Measurements from ENCODE around the gene SAMD3.

- TF ChIP-seq CTCF (conservative IDR thresholded peaks at IDR 0.05; ENCODE audit: low read depth in 2 of 2) (no peak), CREB1 (CRISPR knock-in tag; IDR thresholded peaks at IDR 0.05; ENCODE audit: low read depth) (no peak), JUNB (IDR thresholded peaks at IDR 0.05; ENCODE audit: unreplicated experiment) (no peak), ETS1 (IDR thresholded peaks at IDR 0.05) (no peak), POLR2AphosphoS5 (IDR thresholded peaks at IDR 0.05; ENCODE audit: low read depth) (no peak), REST (IDR thresholded peaks at IDR 0.05; ENCODE audit: unreplicated experiment) (no peak), EZH2phosphoT487 (IDR thresholded peaks at IDR 0.05; ENCODE audit: unreplicated experiment) (no peak), EZH2 (IDR thresholded peaks at IDR 0.05; ENCODE audit: low read depth, unreplicated experiment) (no peak), ZNF462 (CRISPR knock-in tag; IDR thresholded peaks at IDR 0.05) (no peak), STAT1 (IDR thresholded peaks at IDR 0.05; ENCODE audit: unreplicated experiment) (no peak)
These were observed 17.0 kb upstream of the SAMD3 start for GRCh38 chr6:130239755-130240154.
